GM23338 (cell line): ENCODE results near the gene GGPS1. TPM values are rescaled to one million over a fixed set of nuclear protein-coding genes. Genes with fewer than 3 reads are reported as not detected.

ENCODE experiments used
- ATAC-seq: fragments of 200-7000 bp; cut with Tn5 transposase; 3 replicates; pipeline ENCODE4 v1.9.1; 2020
- DNase-seq: peaks from one replicate; pipeline ENCODE4 v3.0.0-alpha.2; 2015; ENCODE audit warnings: low spot score
- H2AFZ ChIP-seq: fragments of 200-600 bp; sonication (generic); 2 replicates; pipeline ENCODE4 v1.8.0; 2016; ENCODE audit warnings: antibody characterized with exemption, mild to moderate bottlenecking, moderate library complexity
- H3F3A ChIP-seq: fragments of 200-600 bp; sonication (generic); replicated peaks from 2 replicates; pipeline ENCODE4 v1.8.0; 2017; ENCODE audit warnings: antibody characterized with exemption, mixed run types, low read depth
- H3K27ac ChIP-seq: fragments of 200-600 bp; sonication (generic); 2 replicates; pipeline ENCODE4 v1.6.1; 2016; ENCODE audit warnings: low read depth
- H3K27me3 ChIP-seq: fragments of 200-600 bp; sonication (generic); 2 replicates; pipeline ENCODE4 v1.8.0; 2016; ENCODE audit warnings: mild to moderate bottlenecking, mixed run types, moderate library complexity; ENCODE audit not compliant: insufficient read depth
- H3K36me3 ChIP-seq: fragments of 200-600 bp; sonication (generic); 2 replicates; pipeline ENCODE4 v1.8.0; 2016; ENCODE audit warnings: mild to moderate bottlenecking; ENCODE audit not compliant: insufficient read depth
- H3K4me1 ChIP-seq: fragments of 200-600 bp; sonication (generic); 2 replicates; pipeline ENCODE4 v1.8.0; 2016; ENCODE audit warnings: mild to moderate bottlenecking, moderate library complexity; ENCODE audit not compliant: insufficient read depth
- H3K4me2 ChIP-seq: fragments of 200-600 bp; sonication (generic); 2 replicates; pipeline ENCODE4 v1.7.1; 2017; ENCODE audit warnings: mixed run types
- H3K4me3 ChIP-seq: fragments of 200-600 bp; sonication (generic); 2 replicates; pipeline ENCODE4 v1.6.1; 2016; ENCODE audit warnings: mixed run types
- H3K79me2 ChIP-seq: fragments of 200-600 bp; sonication (generic); replicated peaks from 2 replicates; pipeline ENCODE4 v1.8.0; 2017; ENCODE audit warnings: mild to moderate bottlenecking; ENCODE audit not compliant: insufficient read depth
- H3K9me2 ChIP-seq: fragments of 200-600 bp; sonication (generic); 2 replicates; pipeline ENCODE4 v1.8.0; 2017; ENCODE audit not compliant: insufficient read depth
- H4K20me1 ChIP-seq: fragments of 200-600 bp; sonication (generic); replicated peaks from 2 replicates; pipeline ENCODE4 v1.8.0; 2017; ENCODE audit warnings: mild to moderate bottlenecking; ENCODE audit not compliant: insufficient read depth
- H3K27ac Mint-ChIP-seq: 2 replicates; pipeline ENCODE4 v1.8.0; 2020; ENCODE audit warnings: inconsistent platforms, mild to moderate bottlenecking, moderate library complexity, mixed read lengths
- H3K27me3 Mint-ChIP-seq: 3 replicates; pipeline ENCODE4 v1.8.0; 2022; ENCODE audit warnings: low read depth, mild to moderate bottlenecking, moderate library complexity, mixed read lengths, inconsistent platforms; ENCODE audit not compliant: insufficient read depth, poor library complexity
- H3K36me3 Mint-ChIP-seq: 3 replicates; pipeline ENCODE4 v1.8.0; 2021; ENCODE audit warnings: low read depth, mild to moderate bottlenecking, inconsistent platforms, moderate library complexity, mixed read lengths
- H3K4me1 Mint-ChIP-seq: 3 replicates; pipeline ENCODE4 v1.8.0; 2020; ENCODE audit warnings: mild to moderate bottlenecking, inconsistent platforms, mixed read lengths
- H3K4me3 Mint-ChIP-seq: 3 replicates; pipeline ENCODE4 v1.8.0; 2021; ENCODE audit warnings: moderate library complexity, mild to moderate bottlenecking, inconsistent platforms, mixed read lengths
- H3K9me3 Mint-ChIP-seq: 3 replicates; pipeline ENCODE4 v1.8.0; 2020; ENCODE audit warnings: moderate library complexity, mild to moderate bottlenecking, inconsistent platforms, mixed read lengths
- ETS1 ChIP-seq: IDR thresholded peaks from 2 replicates; pipeline ENCODE4 v1.6.1; 2016; ENCODE audit warnings: antibody characterized with exemption
- EZH2 ChIP-seq: fragments of 200-600 bp; sonication (generic); IDR thresholded peaks from one replicate; pipeline ENCODE4 v1.8.0; 2017; ENCODE audit warnings: antibody characterized with exemption, mild to moderate bottlenecking, low read depth; ENCODE audit not compliant: unreplicated experiment
- EZH2phosphoT487 ChIP-seq: fragments of 200-600 bp; sonication (generic); IDR thresholded peaks from one replicate; pipeline ENCODE4 v1.8.1; 2018; ENCODE audit warnings: antibody characterized with exemption; ENCODE audit not compliant: unreplicated experiment
- JUNB ChIP-seq: IDR thresholded peaks from one replicate; pipeline ENCODE4 v1.6.1; 2016; ENCODE audit warnings: antibody characterized with exemption; ENCODE audit not compliant: unreplicated experiment
- NANOG ChIP-seq: IDR thresholded peaks from 2 replicates; pipeline ENCODE4 v1.6.1; 2016; ENCODE audit warnings: antibody characterized with exemption, borderline replicate concordance
- POLR2AphosphoS5 ChIP-seq: IDR thresholded peaks from 2 replicates; pipeline ENCODE4 v1.6.1; 2016; ENCODE audit warnings: antibody characterized with exemption, low read depth
- REST ChIP-seq: IDR thresholded peaks from one replicate; pipeline ENCODE4 v1.6.1; 2018; ENCODE audit warnings: antibody characterized with exemption; ENCODE audit not compliant: unreplicated experiment
- STAT1 ChIP-seq: IDR thresholded peaks from one replicate; pipeline ENCODE4 v1.6.1; 2016; ENCODE audit warnings: antibody characterized with exemption; ENCODE audit not compliant: unreplicated experiment
- ZNF114 ChIP-seq: fragments of 250-450 bp; sonication (Bioruptor Pico); IDR thresholded peaks from 2 replicates; pipeline ENCODE4 v1.5.0; 2020; ENCODE audit warnings: mild to moderate bottlenecking, moderate library complexity
- ZNF331 ChIP-seq: fragments of 250-450 bp; sonication (Bioruptor Pico); IDR thresholded peaks from 2 replicates; pipeline ENCODE4 v1.5.0; 2020; ENCODE audit warnings: low read depth, mild to moderate bottlenecking, moderate library complexity
- polyA plus RNA-seq: library from polyadenylated mRNA; unstranded; fragments of >200 nt; fragmentation: Nextera tagmentation; extraction: Ambion mirVana; gene quantifications from 2 replicates; pipeline ENCODE4 v1.2.1, GENCODE V29; 2016
- total RNA-seq: library from RNA; depleted of rRNA; stranded (reverse); fragments of >200 nt; shearing (Covaris generic); gene quantifications from 2 replicates; pipeline ENCODE4 v1.2.3, GENCODE V29; 2014

Gene GGPS1
- total and polyA plus RNA-seq, 2 experiments from 2014 or later: 33.9 to 56.8 TPM

GRCh38 chr1:235289859-235290739 lies 38.3 kb upstream of the GGPS1 start:
- Histone ChIP-seq H3K4me1 (peaks cover 40% of the 10 kb centered on the region), H3K4me3 (no peak overlapping the region), H2AFZ (no peak overlapping the region), H3K9me2 (no peaks in the 10 kb centered on the region), H3K79me2 (peaks cover 99% of the 10 kb centered on the region), H3K4me2 (no peak overlapping the region), H3K27me3 (no peaks in the 10 kb centered on the region), H3F3A (no peaks in the 10 kb centered on the region), H3K36me3 (no peaks in the 10 kb centered on the region), H3K27ac (no peak overlapping the region), H4K20me1 (peaks cover 76% of the 10 kb centered on the region)
- Mint-ChIP-seq H3K27me3 (peaks cover 2% of the 10 kb centered on the region), H3K27ac (no peak overlapping the region), H3K4me3 (no peak overlapping the region), H3K9me3 (no peaks in the 10 kb centered on the region), H3K4me1 (peaks cover 44% of the 10 kb centered on the region), H3K36me3 (no peaks in the 10 kb centered on the region)
- DNase-seq: no peak
- no peak for ATAC-seq
- TF ChIP-seq POLR2AphosphoS5: no peak
- TF ChIP-seq REST: no peak
- TF ChIP-seq EZH2phosphoT487: no peak
- TF ChIP-seq JUNB: no peak
- no peak for TF ChIP-seq ETS1
- no peak for TF ChIP-seq STAT1
- TF ChIP-seq ZNF114 (CRISPR knock-in tag): no peak
- no peak for TF ChIP-seq NANOG

GRCh38 chr1:235290740-235291502 lies 37.4 kb upstream of the GGPS1 start:
- peaks cover 3% of the 10 kb centered on the region; the same call in 1 of the 3 replicates for H3K36me3 Mint-ChIP-seq
- Histone ChIP-seq H3K4me2 (no peak overlapping the region), H3K4me3 (no peak overlapping the region), H3K27ac (no peak overlapping the region), H3K27me3 (no peaks in the 10 kb centered on the region), H4K20me1 (peaks cover 70% of the 10 kb centered on the region), H3K79me2 (peaks cover 99% of the 10 kb centered on the region), H2AFZ (no peak overlapping the region), H3K36me3 (no peaks in the 10 kb centered on the region), H3K4me1 (peaks cover 32% of the 10 kb centered on the region), H3F3A (no peaks in the 10 kb centered on the region), H3K9me2 (no peaks in the 10 kb centered on the region)
- H3K4me3 Mint-ChIP-seq: no peak overlapping the region
- peaks cover 4% of the 10 kb centered on the region; the same call in 1 of the 3 replicates for H3K9me3 Mint-ChIP-seq
- no peak for ATAC-seq
- peaks cover 42% of the 10 kb centered on the region for H3K4me1 Mint-ChIP-seq
- DNase-seq: no peak
- H3K27ac Mint-ChIP-seq: no peak overlapping the region
- H3K27me3 Mint-ChIP-seq: peaks cover 2% of the 10 kb centered on the region
- TF ChIP-seq POLR2AphosphoS5: no peak
- TF ChIP-seq ETS1: no peak
- TF ChIP-seq ZNF331 (CRISPR knock-in tag): no peak
- no peak for TF ChIP-seq STAT1
- TF ChIP-seq EZH2phosphoT487: no peak
- no peak for TF ChIP-seq EZH2
- no peak for TF ChIP-seq ZNF114 (CRISPR knock-in tag)
